A673 (cell line): ENCODE results near the gene PTPRR.

Experiments used
- EZH2 ChIP-seq: fragments of 200-600 bp; sonication (generic); IDR thresholded peaks from 2 replicates; pipeline ENCODE4 v1.6.1; 2017; ENCODE audit warnings: borderline replicate concordance, low read depth, mild to moderate bottlenecking, mixed read lengths, antibody characterized with exemption, low read length; ENCODE audit not compliant: poor library complexity, severe bottlenecking
- TF ChIP-seq, protein P1 (sequence below): fragments of 300-800, 200-600 bp; sonication (generic); conservative IDR thresholded peaks from 2 replicates; pipeline ENCODE4 v1.5.1; 2017; ENCODE audit warnings: low read depth, mild to moderate bottlenecking, antibody characterized with exemption, low read length, moderate library complexity, mixed read lengths

DNA sequence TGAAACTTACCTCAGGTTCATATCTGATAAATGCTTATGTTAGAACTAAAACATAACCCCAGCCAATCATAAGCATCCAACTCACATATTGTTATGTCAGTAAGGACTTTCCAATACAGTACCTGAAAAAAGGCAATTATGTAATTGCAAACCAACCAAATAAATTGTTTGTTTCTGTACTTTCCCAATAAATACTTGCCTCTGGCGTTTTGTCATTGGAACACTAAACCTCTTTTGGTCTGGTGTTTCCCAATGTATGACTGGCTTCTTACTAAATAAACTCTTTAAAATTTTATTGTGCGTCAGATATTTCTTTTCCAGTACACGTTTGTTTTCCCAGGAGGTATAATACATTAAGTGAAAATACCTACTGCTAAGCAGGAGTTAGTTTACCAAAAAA, 276.6 kb downstream of the PTPRR start:
- TF ChIP-seq, protein P1, sequence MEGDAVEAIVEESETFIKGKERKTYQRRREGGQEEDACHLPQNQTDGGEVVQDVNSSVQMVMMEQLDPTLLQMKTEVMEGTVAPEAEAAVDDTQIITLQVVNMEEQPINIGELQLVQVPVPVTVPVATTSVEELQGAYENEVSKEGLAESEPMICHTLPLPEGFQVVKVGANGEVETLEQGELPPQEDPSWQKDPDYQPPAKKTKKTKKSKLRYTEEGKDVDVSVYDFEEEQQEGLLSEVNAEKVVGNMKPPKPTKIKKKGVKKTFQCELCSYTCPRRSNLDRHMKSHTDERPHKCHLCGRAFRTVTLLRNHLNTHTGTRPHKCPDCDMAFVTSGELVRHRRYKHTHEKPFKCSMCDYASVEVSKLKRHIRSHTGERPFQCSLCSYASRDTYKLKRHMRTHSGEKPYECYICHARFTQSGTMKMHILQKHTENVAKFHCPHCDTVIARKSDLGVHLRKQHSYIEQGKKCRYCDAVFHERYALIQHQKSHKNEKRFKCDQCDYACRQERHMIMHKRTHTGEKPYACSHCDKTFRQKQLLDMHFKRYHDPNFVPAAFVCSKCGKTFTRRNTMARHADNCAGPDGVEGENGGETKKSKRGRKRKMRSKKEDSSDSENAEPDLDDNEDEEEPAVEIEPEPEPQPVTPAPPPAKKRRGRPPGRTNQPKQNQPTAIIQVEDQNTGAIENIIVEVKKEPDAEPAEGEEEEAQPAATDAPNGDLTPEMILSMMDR = no peak
- TF ChIP-seq EZH2 = no peak
